Measurements from ENCODE around the gene ARNT2.

ARNT2 gene

GRCh38 chr15:80580536-80581260 is 176.5 kb downstream of the ARNT2 start:
- DNase-seq, result no peak

GRCh38 chr15:80581976-80582375 is 177.8 kb downstream of the ARNT2 start:
- no peak for DNase-seq

- DNase-seq, result no peak
Observed at GRCh38 chr15:80582816-80583423, 178.7 kb downstream of the ARNT2 start.

- no peak for DNase-seq
Observed at GRCh38 chr15:80584561-80584964, 180.4 kb downstream of the ARNT2 start.

GRCh38 chr15:80584973-80585525 is 180.9 kb downstream of the ARNT2 start:
- DNase-seq, result no peak

- no peak for DNase-seq
Observed at GRCh38 chr15:80585544-80586018, 181.4 kb downstream of the ARNT2 start.

GRCh38 chr15:80586161-80586560 is 182.0 kb downstream of the ARNT2 start:
- DNase-seq, result no peak

- DNase-seq, result no peak
Observed at GRCh38 chr15:80587007-80587406, 182.8 kb downstream of the ARNT2 start.

GRCh38 chr15:80587816-80588456 is 183.8 kb downstream of the ARNT2 start:
- no peak for DNase-seq

- no peak for DNase-seq
Observed at GRCh38 chr15:80588801-80589200, 184.6 kb downstream of the ARNT2 start.

- no peak for DNase-seq
Observed at GRCh38 chr15:80590761-80591355, 186.7 kb downstream of the ARNT2 start.

- DNase-seq, result no peak
Observed at GRCh38 chr15:80591471-80591870, 187.3 kb downstream of the ARNT2 start.

- DNase-seq, result no peak
Observed at GRCh38 chr15:80591938-80592825, 188.0 kb downstream of the ARNT2 start.

- DNase-seq, result no peak
Observed at GRCh38 chr15:80593486-80594030, 189.4 kb downstream of the ARNT2 start.

GRCh38 chr15:80594091-80594889 is 190.1 kb downstream of the ARNT2 start:
- DNase-seq, result no peak

GRCh38 chr15:80595396-80595795 is 191.2 kb downstream of the ARNT2 start:
- DNase-seq, result no peak

GRCh38 chr15:80596521-80596976 is 192.4 kb downstream of the ARNT2 start:
- DNase-seq, result no peak

GRCh38 chr15:80597076-80597475 is 192.9 kb downstream of the ARNT2 start:
- DNase-seq, result no peak

GRCh38 chr15:80599359-80599758 is 195.2 kb downstream of the ARNT2 start:
- DNase-seq, result no peak

GRCh38 chr15:80600626-80601025 is 196.4 kb downstream of the ARNT2 start:
- no peak for DNase-seq

GRCh38 chr15:80601256-80601655 is 197.1 kb downstream of the ARNT2 start:
- no peak for DNase-seq
